ENCODE results near the gene SLC22A23.
A peak's percentile ranks its signal among the peaks of the same experiment; 100 is the strongest.

The SLC22A23 gene, protein sequence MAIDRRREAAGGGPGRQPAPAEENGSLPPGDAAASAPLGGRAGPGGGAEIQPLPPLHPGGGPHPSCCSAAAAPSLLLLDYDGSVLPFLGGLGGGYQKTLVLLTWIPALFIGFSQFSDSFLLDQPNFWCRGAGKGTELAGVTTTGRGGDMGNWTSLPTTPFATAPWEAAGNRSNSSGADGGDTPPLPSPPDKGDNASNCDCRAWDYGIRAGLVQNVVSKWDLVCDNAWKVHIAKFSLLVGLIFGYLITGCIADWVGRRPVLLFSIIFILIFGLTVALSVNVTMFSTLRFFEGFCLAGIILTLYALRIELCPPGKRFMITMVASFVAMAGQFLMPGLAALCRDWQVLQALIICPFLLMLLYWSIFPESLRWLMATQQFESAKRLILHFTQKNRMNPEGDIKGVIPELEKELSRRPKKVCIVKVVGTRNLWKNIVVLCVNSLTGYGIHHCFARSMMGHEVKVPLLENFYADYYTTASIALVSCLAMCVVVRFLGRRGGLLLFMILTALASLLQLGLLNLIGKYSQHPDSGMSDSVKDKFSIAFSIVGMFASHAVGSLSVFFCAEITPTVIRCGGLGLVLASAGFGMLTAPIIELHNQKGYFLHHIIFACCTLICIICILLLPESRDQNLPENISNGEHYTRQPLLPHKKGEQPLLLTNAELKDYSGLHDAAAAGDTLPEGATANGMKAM

DNA sequence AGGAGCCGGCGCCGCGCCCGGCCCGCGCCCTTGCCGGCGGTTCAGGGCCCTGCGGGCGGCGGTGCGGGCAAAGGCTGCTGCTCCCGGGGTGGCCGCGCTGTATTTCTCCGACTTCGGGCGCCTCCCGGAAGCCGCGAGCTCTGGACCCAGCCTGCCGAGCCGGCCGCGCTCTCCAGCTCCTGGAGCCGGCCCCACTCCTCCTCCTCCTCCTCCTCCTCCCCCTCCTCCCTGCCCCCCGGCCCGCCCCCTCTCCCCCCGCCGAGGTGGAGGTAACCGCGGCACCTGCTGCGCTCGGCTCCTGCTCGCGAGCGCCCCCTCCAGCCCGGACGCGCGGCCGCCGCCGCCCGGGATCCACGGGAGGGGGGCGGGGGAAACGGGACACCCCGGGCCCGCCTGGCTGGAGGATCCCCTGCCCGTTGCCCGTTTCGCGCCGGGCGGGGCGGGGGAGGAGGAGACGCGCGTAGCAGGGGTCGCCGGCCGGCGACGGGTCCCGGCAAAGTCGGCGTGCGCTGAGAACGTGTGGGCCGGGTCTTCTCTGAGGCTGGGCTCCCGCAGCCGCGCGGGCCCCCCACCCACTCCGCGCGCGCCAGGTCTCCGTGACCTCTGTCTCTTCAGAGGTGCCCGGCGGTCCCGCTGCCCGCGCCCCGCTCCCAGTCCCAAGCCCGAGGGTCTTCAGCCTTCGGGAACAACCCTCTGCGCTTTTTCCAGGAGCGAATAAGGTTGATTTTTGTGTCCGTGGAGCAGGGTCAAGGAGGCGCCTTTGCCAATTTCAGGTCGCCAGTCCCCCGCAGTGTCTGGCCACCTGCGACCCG, at the start of gene SLC22A23:
SLC22A23 (minus strand) TSS at position 153 of the 812 bp plus-strand sequence. CDS start 491 bp downstream, outside the sequence.
- no peak for DNase-seq

DNA sequence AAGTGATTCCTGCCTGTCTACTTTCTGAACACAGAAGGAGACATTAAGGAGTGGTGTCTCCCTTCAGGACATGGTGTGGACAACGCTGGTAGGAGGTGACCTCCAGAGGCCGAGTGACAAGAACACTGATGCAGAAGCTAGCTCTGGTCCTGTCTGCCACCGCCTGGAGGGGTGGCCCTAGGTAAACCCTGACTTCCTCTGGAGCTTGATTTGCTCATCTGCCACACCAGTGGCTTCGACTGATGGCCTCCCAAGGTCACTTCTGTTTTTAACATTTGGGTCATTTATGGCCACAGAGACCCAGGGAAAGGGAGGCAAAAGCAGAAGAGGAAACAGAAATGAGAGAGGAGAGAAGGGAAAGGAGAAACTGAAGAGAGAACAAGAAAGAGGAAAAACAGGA, 49.4 kb upstream of the SLC22A23 start:
- DNase-seq, result no peak

DNA sequence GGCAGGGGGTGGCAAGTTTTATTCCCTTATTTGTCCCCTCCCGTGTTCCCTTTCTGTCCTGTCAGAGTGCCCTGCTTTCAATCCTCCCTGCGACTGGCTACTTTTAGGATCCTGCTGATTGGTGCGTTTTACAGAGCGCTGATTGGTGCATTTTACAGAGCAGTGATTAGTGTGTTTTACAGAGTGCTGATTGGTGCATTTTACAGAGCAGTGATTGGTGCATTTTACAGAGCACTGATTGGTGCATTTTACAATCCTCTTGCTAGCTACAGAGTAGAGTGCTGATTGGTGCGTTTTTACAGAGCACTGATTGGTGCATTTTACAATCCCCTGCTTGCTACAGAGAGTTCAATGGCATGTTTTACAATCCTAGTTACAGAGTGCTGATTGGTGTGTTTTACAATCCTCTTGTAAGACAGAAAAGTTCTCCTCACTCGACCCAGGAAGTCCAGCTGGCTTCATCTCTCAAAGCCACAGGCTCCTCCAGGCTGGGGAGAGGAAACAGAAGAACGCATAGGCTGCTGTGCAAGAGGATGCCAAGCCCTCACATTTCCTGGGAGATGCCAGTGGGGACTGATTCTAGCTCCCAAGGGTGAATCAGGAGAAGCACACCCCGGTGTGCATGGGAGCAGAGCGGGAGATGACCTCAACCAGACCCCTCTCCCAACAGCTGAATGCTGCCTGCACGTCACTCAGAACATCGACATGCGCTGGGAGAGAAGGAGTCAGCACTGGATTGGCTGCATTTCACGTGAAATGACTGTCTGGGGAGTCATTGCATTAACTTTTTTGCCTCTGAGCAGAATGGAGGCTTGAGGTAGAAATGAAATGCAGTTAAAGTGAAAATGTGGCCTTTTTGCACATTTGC, 48.3 kb upstream of the SLC22A23 start:
- no peak for DNase-seq

DNA sequence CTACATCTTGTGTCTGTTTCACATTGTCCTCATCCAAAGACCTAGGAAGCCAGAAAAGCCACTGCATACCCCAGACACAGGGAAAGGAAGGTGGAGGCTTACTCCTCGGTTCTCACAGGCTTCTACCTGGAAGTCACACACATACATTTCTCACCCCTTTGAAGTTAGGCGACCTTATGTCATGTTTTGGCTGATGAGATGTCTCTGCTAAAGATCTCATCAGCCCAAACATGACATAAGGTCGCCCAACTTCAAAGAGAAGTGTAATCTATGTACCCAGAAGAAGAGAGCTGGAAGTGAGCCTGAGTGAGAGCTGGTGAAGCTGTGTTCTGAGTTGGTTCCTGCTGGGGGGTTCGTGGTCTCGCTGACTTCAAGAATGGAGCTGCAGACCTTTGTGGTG, 47.5 kb upstream of the SLC22A23 start:
- DNase-seq, result no peak

DNA sequence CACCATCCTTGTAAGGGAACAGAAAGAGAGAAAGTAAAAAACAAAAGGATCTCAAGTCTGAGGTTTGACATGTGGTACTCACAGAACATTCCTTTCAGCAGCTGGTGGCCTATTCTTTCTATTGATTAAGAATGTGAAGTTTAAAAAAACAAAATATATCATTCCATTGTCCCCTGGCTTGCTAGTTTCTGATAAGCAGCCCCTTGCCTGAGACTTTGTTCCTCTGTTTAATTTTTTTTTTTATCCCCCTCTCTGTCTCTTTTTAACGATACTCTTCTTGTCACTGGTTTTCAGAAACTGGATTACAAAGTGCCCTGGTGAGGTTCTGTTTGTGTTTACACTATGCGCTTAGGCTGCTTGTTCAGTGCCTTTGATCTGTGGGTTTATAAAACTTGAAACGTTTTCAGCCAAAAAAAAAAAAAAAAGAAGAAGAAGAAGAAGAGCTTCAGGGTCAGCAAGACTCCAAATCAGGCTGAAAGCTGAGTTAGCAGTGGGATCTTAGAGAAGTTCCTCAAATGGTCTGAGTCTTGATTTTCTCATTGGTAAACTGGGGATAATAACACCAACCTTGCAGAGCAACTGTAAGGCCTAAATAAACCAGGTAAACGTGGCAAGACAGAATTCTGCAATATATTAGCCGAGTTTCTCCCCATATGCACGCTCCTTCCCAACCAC, 45.1 kb upstream of the SLC22A23 start:
- DNase-seq, result no peak

DNA sequence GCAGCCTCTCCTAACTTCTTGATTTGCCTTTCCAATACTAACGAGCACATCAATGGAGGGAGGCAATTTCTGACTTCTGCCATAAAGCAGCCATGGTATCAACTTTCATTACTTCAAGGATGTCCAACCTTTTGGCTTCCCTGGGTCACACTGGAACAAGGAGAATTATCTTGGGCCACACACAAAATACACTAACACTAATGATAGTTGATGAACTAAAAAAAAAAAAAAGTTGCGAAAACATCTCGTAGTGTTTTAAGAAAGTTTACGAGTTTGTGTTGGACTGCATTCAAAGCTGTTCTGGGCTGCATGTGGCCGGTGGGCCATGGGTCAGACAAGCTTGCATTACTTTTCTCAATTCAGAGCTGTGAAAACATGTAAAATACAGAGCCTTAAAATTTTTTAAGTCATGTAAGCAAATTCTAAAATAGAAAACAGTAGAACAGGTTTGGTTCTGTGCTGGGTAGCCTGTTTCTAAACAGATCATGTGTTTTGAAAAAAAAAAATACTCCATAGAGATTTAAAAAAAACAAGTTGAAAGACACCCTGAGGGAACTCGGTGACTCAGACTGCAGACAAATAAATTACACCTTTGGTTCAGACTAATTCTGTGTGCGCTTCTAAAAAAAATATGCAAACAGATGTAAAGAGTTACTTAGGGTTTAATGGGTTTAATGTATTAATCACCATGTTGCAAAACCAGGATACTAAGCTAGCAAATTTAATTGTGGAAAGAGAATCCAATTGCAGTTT, 43.6 kb upstream of the SLC22A23 start:
- DNase-seq, result peak; percentile 11

DNA sequence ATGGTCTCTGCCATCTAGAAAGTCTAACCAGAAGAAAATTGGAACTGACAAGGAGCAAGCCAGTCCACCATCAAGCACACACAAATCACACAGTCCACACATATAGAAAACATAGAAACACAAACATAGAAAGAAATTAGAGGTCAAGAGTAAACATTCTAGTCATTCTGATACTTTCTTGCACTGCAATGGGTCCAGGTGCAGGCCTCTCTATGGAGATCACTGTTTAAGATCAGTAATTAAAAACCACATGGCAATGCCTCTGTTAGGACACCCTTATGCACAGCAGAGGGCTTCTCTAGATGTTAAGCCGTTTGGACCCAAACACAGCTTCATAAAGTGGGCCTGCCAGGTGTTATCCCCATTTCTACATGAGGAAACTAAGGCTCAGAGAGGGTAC, 42.8 kb upstream of the SLC22A23 start:
- DNase-seq, result no peak

DNA sequence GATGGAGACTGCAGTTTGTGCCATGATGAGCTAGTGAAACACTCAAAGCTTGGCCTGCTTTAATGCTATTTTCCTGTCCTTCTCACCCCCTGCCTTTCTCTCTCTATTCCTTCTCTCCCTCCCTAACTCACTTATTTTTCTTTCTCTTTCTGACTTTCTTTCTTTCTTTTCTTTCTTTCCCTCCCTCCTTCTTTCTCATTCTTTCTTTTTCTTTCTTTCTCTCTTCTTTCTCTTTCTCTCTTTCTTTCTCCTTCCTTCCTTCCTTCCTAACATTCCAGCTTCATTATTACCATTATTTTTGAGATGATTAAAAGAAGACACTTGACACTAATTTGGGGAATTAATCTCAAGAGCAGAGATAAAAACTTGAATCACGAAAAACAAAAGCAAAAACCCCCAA, 39.5 kb upstream of the SLC22A23 start:
- DNase-seq, result no peak

DNA sequence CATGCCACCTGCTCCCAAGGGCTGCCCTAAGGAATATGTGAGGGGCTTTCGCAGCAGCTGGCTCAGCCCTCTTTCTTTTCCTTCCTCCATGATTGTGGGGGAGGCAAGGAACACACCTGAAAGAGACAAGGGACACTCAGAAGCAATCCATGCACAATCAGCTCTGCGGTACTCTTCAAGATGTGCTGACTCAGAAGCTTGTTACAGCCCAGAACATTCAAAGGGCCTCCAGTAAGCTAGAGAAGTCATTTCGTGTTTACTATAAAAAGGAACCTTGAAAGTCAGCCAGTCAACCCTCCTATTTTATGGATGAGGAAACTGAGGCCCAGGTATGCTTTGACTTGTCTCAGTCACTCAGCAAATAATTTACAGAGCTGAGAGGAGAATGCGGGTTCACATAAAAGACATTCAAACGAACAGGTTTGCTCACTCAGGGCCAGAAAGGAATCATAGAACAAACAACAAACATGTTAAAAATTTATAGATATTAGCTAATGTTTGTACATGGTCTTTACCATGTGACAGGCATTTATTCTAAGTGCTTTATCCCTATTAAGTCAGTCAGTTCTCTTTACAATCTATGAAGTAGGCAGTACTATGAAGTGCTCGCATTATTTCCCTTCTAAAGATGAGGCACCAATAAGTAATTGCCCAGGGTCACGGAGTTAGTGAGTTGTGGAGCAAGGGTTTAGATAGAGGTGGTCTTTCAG, 37.7 kb upstream of the SLC22A23 start:
- DNase-seq, result no peak

DNA sequence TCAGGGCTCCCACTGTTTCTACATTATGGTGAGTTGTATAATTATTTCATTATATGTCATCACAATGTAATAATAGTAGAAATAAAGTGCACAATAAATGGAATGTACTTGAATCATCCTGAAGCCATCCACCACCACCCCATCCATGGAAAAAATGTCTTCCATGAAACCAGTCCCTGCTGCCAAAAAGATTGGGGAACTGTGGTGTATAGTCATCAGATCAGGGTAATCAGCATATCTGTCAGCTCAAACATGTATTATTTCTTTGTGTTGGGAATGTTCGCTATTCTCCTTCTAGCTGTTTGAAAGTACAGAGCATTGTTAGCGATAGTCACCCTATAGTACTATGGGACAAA, 33.8 kb upstream of the SLC22A23 start:
- no peak for DNase-seq

DNA sequence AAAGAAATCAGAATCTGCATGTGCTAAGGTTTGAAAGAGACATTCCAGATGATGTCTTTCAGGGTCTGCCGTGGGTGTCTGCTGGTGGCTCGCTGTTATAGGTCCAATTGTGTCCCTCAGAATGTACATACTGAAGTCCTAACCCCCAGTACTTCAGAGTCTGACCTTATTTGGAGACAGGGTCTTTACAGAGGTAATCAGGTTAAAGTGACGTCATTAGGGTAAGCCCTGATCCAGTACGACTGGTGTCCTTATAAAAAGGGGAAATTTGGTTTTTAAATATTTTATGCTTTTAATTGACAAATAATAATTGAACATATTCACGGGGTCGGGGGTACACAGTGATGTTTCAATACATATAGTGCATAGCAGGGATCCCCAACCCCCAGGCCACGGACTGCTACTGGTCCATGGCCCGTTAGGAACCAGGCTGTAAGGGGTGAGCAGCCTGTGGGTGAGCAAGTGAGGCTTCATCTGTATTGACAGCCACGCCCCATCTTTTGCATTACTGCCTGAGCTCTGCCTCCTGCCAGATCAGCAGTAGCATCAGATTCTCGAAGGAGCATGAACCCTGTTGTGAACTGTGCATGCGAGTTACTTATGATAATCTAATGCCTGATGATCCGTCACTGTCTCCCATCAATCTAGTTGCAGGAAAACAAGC, 33.2 kb upstream of the SLC22A23 start:
- DNase-seq, result no peak

DNA sequence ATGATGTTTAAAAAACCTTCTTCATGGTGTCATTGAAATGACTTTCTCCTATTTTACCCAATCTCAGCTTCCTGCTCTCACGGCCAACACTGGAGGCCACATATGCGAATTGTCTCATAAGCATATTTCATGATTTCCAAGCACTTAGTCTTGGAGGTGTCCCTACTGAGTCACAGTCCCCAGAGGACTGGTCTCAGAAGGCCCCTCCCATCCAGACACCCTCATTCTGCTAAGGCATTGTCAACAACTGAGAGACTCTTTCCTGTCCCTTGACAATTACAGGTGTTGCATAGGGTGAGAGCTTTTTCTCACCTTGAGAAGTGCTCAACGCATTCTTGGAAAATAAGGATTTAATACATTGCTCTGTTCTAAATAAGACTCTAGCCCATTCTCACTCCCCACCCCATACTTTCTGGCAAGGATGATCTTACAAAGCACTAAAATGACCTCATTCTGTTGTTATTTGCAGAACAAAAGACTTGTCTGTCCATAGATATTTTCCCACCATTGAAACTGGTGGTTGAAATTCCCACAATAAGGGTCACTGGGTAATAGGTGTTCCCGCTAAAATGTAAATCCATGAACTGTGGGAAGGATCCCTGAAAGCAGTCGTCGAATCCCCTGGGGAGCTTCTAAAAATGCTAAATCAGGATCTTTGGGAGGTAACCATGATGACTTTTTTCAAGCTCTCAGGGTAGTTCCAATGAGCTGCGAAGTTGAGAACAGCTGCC, 32.3 kb upstream of the SLC22A23 start:
- DNase-seq, result no peak

DNA sequence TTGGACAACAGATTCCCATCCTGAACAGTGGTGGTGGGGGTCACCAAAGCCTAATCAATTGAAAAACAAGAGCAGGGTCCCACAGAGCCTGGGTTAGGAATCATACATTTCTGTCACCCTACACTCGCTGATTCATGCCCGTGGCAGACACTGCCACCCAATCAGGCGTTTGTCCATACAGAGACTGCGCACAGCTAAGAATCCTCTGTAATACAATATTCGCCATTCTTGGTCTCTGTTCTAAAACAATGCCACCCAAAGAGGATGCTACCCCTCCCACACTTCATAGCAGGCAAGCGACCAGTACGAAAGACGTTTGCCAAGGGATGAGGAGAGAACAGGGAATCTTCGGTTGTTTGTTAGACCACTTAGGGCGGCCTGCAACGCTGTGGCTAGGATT, 28.1 kb upstream of the SLC22A23 start:
- no peak for DNase-seq

DNA sequence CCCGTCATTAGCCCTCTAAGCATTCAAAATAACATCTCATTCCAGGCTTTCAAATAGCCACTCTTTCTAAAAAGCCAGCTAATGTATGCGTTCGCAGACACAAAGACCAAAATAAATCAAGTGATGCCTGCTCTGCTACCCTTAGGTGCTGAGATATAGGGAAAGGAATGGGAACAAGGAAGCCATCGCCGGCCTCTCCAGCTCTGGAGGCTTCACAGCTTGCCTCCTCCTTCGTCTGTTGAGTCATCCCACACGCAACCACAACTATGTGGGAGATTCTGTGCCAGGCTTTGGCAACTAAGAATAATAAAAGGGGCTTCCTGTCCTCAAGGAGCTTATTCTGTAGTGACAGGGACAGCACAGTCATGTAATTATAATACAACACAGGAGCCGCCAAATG, 27.3 kb upstream of the SLC22A23 start:
- no peak for DNase-seq

DNA sequence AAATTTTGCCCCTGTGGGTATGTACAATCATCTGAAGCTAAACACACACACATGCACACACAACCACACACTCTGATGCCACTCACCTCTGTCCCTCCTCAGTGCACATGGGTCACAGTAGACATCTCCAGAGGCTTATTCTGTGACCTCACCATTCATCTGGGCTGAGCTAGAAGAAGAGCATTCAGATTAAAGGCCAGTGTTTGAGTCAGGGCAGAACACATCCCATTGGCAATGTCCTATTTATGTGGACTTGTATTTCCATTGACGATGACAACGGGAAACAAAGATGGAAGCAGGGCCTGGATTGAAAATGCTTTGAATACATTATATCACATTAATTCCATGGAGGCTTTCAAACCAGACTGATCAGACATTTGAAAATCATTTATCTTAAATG, 26.8 kb upstream of the SLC22A23 start:
- DNase-seq, result no peak

DNA sequence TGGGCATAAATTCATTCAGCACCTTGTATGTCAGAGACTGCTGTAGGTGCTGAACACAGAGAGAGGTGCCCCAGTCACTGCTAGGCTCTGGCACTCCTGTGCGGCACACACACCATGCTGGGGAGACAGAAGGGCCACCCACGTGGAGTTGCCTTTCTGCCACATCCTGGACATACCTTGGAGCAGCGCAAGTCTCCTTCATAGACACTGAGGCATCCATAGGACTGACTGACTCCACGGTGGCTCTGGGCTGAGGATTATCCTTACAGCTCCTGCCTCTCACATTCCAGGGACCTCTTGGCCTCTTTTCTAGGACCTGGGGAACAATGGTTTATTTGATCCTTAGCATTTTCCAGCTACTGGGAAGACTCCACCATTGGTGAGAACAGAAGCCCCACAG, 26.0 kb upstream of the SLC22A23 start:
- DNase-seq, result no peak

DNA sequence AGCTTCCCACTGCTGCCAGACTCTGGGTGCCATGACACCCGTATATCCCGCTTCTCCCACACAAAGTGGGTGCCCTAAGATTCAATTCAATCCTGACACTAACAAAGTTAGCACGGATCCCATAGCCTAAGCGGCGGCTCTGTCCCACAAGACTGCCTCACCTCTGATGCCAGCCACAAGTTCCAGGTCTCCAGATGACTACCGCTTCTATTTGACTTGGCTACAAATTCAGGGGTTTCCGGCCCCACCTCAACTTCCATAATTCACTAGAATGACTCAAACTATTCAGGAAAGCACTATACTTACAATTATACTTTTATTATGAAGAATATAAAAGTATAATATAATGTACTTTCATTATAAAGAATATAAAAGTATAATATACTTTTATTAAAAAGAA, 24.8 kb upstream of the SLC22A23 start:
- no peak for DNase-seq

DNA sequence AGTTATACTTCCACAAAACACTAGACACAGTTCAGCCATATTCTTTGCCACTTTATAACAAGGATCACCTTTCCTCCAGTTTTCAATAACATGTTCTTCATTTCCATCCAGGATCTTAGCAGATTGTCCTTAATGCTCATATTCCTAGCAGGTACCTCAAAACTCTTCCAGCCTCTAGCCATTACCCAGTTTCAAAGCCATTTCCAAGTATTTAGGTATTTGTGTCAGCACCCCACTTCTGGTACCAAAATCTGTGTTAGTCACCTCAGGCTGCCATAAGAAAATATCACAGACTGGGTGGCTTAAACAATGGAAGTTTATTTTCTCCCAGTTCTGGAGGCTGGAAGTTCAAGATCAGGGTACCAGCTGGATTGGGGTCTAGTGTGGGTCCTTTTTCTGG, 23.2 kb upstream of the SLC22A23 start:
- DNase-seq, result no peak

DNA sequence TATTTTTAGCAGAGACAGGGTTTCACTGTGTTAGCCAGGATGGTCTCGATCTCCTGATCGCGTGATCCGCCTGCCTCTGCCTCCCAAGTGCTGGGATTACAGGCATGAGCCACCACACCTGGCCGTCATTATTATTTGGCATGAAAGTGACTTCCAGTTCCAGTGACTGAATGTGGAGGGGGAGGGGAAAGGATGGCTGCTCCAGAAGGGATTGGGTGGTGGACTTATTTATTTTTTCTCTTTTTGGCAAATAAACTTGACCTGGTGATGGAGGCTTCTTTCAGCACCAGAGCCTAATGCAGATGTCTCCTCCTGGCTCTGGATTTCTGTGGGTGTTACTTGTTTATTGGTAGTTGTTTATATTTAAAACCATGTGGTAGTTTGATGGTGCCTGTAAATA, 16.9 kb upstream of the SLC22A23 start:
- no peak for DNase-seq
